Stimulated activated CD8-positive, alpha-beta memory T cell treated with anti-CD3 and anti-CD28 coated beads, Interleukin-4, amount 100 ng/mL, for 4 hours (primary cell): ENCODE results near the gene STMN3.

ENCODE experiments used
- DNase-seq, 2 donors: peaks; one replicate each; pipeline ENCODE4 v3.0.0-alpha.2; 2020; ENCODE audit warnings: low read depth in 2 of 2, low spot score in 1 of 2

The STMN3 gene

DNA sequence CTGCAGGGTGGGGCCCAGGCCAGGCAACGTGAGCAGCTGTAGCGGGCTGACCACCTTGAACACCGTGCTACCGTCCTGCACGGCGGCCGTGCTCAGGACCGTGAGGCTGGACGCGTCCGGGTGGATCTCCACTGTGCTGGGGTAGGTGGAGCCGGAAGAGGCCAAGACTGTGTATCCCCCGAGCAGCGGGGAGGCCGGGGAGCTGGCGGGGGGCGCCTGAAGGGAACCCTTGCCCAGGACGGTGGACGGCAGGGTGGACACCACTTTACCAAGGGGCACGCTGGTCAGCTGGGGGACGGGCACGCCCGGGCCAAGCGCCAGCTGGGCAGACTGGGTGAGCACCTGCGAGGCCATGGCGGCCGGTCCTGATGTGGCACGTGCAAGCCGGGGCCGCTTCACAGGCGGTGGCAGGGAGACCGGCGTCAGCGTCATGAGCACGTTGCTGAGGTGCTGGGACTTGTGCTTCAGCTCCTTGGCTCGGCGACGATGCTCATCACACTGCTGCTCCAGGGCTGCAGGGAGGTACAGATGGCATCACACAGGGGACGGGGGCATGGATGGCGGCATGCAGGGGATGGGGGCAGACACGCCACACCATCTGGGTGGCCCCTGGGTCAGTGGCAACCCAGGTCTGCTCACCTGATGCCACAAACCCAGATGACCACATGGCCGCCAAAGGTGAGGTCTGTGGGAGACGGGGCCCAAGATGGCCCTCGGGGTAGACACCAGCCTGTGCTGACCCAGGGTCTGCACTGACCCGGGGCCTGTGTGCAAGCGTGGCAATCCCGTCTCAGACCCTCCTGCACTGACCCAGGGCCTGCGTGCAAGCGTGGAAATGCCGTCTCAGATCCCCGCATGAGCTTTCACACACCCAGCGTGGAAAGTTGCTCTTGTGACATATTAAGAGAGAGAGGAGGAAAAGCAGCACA is 62.7 kb downstream of the STMN3 start:
- no peak for DNase-seq
